Neutrophil (primary cell): ENCODE measurements around the gene ZNF107.

Experiments used
- H3K27ac ChIP-seq: fragments of 200-600 bp; sonication (generic); 2 replicates; pipeline ENCODE4 v1.5.1; 2016; ENCODE audit warnings: mild to moderate bottlenecking, moderate library complexity
- H3K27me3 ChIP-seq: fragments of 200-600 bp; sonication (generic); 2 replicates; pipeline ENCODE4 v1.6.0; 2016; ENCODE audit warnings: mild to moderate bottlenecking
- H3K36me3 ChIP-seq: fragments of 200-600 bp; sonication (generic); 2 replicates; pipeline ENCODE4 v1.5.1; 2017
- H3K4me1 ChIP-seq, 2 experiments: fragments of 200-600 bp in 1 of 2; sonication (generic) in 1 of 2; 1 replicate in 1 of 2; 2 replicates in 1 of 2; pipeline versions ENCODE4 v1.5.1 to v1.6.1; 2013 to 2016; ENCODE audit warnings: low read depth in 1 of 2, low read length in 1 of 2, mild to moderate bottlenecking in 1 of 2, moderate library complexity in 1 of 2; ENCODE audit not compliant: control insufficient read depth in 1 of 2, insufficient read depth in 1 of 2
- H3K4me3 ChIP-seq, 2 experiments: fragments of 200-600 bp in 1 of 2; sonication (generic) in 1 of 2; 1 replicate in 1 of 2; 2 replicates in 1 of 2; pipeline ENCODE4 v1.5.1; 2013 to 2016; ENCODE audit warnings: low read depth in 1 of 2, low read length in 1 of 2, mild to moderate bottlenecking in 1 of 2, moderate library complexity in 1 of 2
- H3K9me3 ChIP-seq: fragments of 200-600 bp; sonication (generic); 2 replicates; pipeline ENCODE4 v1.5.1; 2016
- CTCF ChIP-seq: fragments of 200-600 bp; sonication (generic); IDR thresholded peaks from 2 replicates; pipeline ENCODE4 v1.5.1; 2016; ENCODE audit warnings: antibody characterized with exemption

ZNF107 gene

GRCh38 chr7:64626083-64626469 lies 39.9 kb upstream of the ZNF107 start:
- no peak overlapping the region for H3K4me3 ChIP-seq
- H3K36me3 ChIP-seq: no peaks in the 10 kb centered on the region
- no peaks in the 10 kb centered on the region for H3K27me3 ChIP-seq
- no peaks in the 10 kb centered on the region for H3K9me3 ChIP-seq
- peaks cover 15 to 19% of the 10 kb centered on the region in 2 experiments for H3K4me1 ChIP-seq
- no peak for TF ChIP-seq CTCF
- no peak overlapping the region for H3K27ac ChIP-seq

- H3K4me1 ChIP-seq: peaks cover 15 to 19% of the 10 kb centered on the region in 2 experiments
- no peak overlapping the region for H3K4me3 ChIP-seq
- no peaks in the 10 kb centered on the region for H3K36me3 ChIP-seq
- H3K27ac ChIP-seq: no peak overlapping the region
- H3K9me3 ChIP-seq: no peaks in the 10 kb centered on the region
- TF ChIP-seq CTCF: no peak
- no peaks in the 10 kb centered on the region for H3K27me3 ChIP-seq
These were observed 39.4 kb upstream of the ZNF107 start for GRCh38 chr7:64626557-64626956.

GRCh38 chr7:64628192-64628591 lies 37.7 kb upstream of the ZNF107 start:
- peak overlapping the region; percentile 55 for H3K27ac ChIP-seq

GRCh38 chr7:64628721-64629120 lies 37.2 kb upstream of the ZNF107 start:
- H3K27me3 ChIP-seq: no peaks in the 10 kb centered on the region
- no peaks in the 10 kb centered on the region for H3K9me3 ChIP-seq
- no peak for TF ChIP-seq CTCF
- no peaks in the 10 kb centered on the region for H3K36me3 ChIP-seq
- peak overlapping the region; percentile 55 for H3K27ac ChIP-seq
- H3K4me1 ChIP-seq: peaks cover 15 to 19% of the 10 kb centered on the region in 2 experiments
- no peak overlapping the region for H3K4me3 ChIP-seq

More at GRCh38 chr7:64628192-64628591, 37.7 kb upstream of the ZNF107 start:
- Histone ChIP-seq H3K4me3 (no peak overlapping the region), H3K4me1 (peaks cover 15 to 19% of the 10 kb centered on the region in 2 experiments), H3K36me3 (no peaks in the 10 kb centered on the region), H3K27me3 (no peaks in the 10 kb centered on the region), H3K9me3 (no peaks in the 10 kb centered on the region)
- no peak for TF ChIP-seq CTCF

GRCh38 chr7:64630496-64630895 lies 35.4 kb upstream of the ZNF107 start:
- H3K27me3 ChIP-seq: no peaks in the 10 kb centered on the region
- no peak overlapping the region for H3K4me3 ChIP-seq
- peaks cover 15 to 19% of the 10 kb centered on the region in 2 experiments for H3K4me1 ChIP-seq
- no peaks in the 10 kb centered on the region for H3K36me3 ChIP-seq
- H3K9me3 ChIP-seq: no peaks in the 10 kb centered on the region
- TF ChIP-seq CTCF: no peak
- no peak overlapping the region for H3K27ac ChIP-seq

- no peaks in the 10 kb centered on the region for H3K36me3 ChIP-seq
- TF ChIP-seq CTCF: no peak
These were observed 33.9 kb upstream of the ZNF107 start for GRCh38 chr7:64632029-64632428.

More at GRCh38 chr7:64632029-64632428, 33.9 kb upstream of the ZNF107 start:
- Histone ChIP-seq H3K4me1 (peaks cover 14 to 32% of the 10 kb centered on the region in 2 experiments), H3K9me3 (no peaks in the 10 kb centered on the region), H3K27ac (no peak overlapping the region), H3K4me3 (no peak overlapping the region), H3K27me3 (no peaks in the 10 kb centered on the region)
